ENCODE measurements around the gene EIF5B. TPM values are rescaled to one million over a fixed set of nuclear protein-coding genes. Genes with fewer than 3 reads are reported as not detected.
"Not testable (repeated sequence)": the region's sequence is repeated elsewhere in the genome, so short reads cannot be mapped to it uniquely, and the experiment has no call there.

Gene EIF5B, protein sequence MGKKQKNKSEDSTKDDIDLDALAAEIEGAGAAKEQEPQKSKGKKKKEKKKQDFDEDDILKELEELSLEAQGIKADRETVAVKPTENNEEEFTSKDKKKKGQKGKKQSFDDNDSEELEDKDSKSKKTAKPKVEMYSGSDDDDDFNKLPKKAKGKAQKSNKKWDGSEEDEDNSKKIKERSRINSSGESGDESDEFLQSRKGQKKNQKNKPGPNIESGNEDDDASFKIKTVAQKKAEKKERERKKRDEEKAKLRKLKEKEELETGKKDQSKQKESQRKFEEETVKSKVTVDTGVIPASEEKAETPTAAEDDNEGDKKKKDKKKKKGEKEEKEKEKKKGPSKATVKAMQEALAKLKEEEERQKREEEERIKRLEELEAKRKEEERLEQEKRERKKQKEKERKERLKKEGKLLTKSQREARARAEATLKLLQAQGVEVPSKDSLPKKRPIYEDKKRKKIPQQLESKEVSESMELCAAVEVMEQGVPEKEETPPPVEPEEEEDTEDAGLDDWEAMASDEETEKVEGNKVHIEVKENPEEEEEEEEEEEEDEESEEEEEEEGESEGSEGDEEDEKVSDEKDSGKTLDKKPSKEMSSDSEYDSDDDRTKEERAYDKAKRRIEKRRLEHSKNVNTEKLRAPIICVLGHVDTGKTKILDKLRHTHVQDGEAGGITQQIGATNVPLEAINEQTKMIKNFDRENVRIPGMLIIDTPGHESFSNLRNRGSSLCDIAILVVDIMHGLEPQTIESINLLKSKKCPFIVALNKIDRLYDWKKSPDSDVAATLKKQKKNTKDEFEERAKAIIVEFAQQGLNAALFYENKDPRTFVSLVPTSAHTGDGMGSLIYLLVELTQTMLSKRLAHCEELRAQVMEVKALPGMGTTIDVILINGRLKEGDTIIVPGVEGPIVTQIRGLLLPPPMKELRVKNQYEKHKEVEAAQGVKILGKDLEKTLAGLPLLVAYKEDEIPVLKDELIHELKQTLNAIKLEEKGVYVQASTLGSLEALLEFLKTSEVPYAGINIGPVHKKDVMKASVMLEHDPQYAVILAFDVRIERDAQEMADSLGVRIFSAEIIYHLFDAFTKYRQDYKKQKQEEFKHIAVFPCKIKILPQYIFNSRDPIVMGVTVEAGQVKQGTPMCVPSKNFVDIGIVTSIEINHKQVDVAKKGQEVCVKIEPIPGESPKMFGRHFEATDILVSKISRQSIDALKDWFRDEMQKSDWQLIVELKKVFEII
- 10 to 100 TPM; 45.0 to 62.1 TPM for total RNA-seq

DNA sequence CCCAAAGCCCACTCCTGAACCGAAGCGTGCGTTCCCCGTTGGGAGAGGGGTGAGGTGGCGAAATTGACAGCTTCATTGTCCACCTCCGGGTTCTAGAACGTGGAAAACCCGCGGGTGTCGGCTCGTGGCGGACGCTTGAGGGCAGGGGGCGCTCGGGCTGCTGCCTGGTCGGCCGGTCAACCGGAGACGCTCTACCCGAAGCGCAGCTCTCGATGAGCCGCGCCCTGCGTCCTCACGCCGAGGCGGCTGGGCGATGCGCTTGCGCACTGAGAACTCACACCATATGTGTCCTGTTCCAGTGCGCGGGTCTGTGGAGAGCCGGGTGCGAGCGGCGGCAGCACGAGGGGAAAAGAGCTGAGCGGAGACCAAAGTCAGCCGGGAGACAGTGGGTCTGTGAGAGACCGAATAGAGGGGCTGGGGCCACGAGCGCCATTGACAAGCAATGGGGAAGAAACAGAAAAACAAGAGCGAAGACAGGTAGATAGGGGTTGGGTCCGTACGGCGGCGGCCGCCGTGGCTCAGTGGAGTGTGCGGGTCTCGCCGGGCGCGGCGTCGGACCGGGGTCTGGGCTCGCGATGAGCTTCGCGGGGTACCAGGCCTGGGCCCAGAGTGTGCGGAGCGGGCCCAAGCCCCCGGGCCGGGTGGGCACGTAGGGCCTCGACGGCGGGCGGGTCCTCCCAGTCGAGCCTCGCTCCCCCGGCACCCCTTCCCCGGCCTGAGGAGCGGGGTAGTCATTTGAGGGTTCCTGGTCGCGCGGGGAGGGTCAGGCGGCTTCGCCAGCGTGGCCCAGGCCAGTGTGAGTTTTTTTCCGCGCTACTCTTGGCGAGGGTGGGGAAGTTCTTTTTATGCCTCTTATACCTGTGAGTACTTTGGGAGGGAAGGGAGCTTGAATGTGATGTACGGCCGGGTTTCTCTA lies at the start of gene EIF5B:
Gene EIF5B (plus strand): TSS at position 277 of the 916 bp plus-strand sequence. CDS start 166 bp downstream, at position 443.
- CTCF ChIA-PET: interaction anchor here (1.0 to 4.2 kb wide), 7 partner anchors 8 to 688 kb away, joined by 3 to 20 read pairs (median 3); partner anchors contain the start of gene REV1

DNA sequence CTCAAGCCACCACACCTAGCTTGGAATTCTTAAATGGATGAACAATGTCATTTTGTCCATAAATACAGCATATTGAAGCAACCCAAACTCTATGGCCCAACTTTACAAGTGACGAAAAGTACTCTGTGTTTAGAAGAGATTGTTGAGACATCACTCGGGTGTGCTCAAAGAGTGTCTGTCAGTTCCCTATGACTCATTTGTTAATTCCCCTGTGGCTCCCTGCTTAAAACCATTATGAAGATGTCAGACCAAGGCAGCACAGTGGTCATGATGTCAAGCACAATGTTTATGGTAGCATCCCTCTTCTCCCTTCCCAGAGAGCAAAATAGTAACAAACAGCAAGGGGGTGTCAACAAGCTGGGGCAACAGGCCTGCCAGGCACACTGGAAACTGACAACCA lies 39.2 kb upstream of the EIF5B start:
- H3K27ac Mint-ChIP-seq: no peak overlapping the region
- no peak overlapping the region for H3K4me3 Mint-ChIP-seq
- H3K27me3 Mint-ChIP-seq: no peaks in the 10 kb centered on the region
- no peaks in the 10 kb centered on the region for H3K4me1 Mint-ChIP-seq
- no peak for ATAC-seq
- no peaks in the 10 kb centered on the region for H3K9me3 Mint-ChIP-seq (ENCODE audit: low read depth)
- H3K36me3 Mint-ChIP-seq: peaks cover 8% of the 10 kb centered on the region
- no peak for DNase-seq
- CTCF ChIA-PET: no interaction called here

More for the DNA sequence above, at the start of gene EIF5B:
- peaks cover 49% of the 10 kb centered on the region for H3K4me1 Mint-ChIP-seq
- ATAC-seq (peak; percentile 78), DNase-seq (peak; percentile 96)
- H3K9me3 Mint-ChIP-seq (ENCODE audit: low read depth): no peaks in the 10 kb centered on the region
- no peak within 1 kb of the TSS for H3K4me3 Mint-ChIP-seq
- peaks cover 15% of the 10 kb centered on the region for H3K36me3 Mint-ChIP-seq
- no peaks in the 10 kb centered on the region for H3K27me3 Mint-ChIP-seq
- H3K27ac Mint-ChIP-seq: no peak within 1 kb of the TSS

DNA sequence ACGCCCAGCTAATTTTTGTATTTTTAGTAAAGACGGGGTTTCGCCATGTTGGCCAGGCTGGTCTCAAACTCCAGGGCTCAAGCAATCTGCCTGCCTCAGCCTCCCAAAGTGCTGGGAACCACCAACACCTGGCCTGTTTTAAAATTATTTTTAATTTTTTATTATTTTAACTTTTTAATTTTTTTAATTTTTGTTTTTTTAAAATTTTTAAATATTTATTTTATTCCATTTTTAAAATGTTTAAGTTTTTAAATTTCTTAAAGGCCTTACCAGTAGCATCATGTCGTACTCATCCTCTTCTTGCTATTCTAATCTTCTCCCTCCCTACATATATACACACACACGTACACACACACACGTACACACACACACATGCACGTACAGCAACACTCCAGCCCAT lies 37.6 kb upstream of the EIF5B start:
- H3K27ac Mint-ChIP-seq: no peak overlapping the region

DNA sequence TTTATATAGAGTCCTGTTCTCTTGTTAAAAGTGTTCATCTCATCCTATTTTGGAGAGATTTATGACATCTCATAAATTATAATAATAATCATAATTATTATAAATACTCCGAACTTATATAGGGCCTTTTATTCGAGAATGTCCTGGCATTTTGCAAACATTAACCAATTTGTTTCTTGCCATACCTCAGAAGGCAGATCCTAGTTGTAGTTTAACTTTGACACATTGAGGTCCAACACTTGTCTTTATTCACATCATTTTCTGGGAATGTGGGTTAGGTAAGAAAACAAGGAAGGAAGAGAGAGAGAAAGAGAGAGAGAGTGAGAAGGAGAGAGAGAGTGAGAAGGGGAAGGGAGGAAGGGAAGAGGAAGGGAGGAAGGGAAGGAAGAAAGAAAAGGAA lies 36.1 kb upstream of the EIF5B start, which contains the start of gene LYG1:
Gene LYG1 (minus strand): TSS at position 101 of the 400 bp plus-strand sequence. CDS start 5,527 bp downstream, outside the sequence.
- H3K4me3 Mint-ChIP-seq; H3K9me3 Mint-ChIP-seq (ENCODE audit: low read depth); H3K36me3 Mint-ChIP-seq; H3K27ac Mint-ChIP-seq; CTCF ChIA-PET; ATAC-seq; H3K4me1 Mint-ChIP-seq; H3K27me3 Mint-ChIP-seq; DNase-seq: not testable (repeated sequence)

More for the DNA sequence above, 37.6 kb upstream of the EIF5B start:
- CTCF ChIA-PET: no interaction called here
- H3K4me3 Mint-ChIP-seq: no peak overlapping the region
- H3K27me3 Mint-ChIP-seq: no peaks in the 10 kb centered on the region
- ATAC-seq: no peak
- no peak for DNase-seq
- H3K9me3 Mint-ChIP-seq (ENCODE audit: low read depth): no peaks in the 10 kb centered on the region
- no peaks in the 10 kb centered on the region for H3K4me1 Mint-ChIP-seq
- peaks cover 8% of the 10 kb centered on the region for H3K36me3 Mint-ChIP-seq

DNA sequence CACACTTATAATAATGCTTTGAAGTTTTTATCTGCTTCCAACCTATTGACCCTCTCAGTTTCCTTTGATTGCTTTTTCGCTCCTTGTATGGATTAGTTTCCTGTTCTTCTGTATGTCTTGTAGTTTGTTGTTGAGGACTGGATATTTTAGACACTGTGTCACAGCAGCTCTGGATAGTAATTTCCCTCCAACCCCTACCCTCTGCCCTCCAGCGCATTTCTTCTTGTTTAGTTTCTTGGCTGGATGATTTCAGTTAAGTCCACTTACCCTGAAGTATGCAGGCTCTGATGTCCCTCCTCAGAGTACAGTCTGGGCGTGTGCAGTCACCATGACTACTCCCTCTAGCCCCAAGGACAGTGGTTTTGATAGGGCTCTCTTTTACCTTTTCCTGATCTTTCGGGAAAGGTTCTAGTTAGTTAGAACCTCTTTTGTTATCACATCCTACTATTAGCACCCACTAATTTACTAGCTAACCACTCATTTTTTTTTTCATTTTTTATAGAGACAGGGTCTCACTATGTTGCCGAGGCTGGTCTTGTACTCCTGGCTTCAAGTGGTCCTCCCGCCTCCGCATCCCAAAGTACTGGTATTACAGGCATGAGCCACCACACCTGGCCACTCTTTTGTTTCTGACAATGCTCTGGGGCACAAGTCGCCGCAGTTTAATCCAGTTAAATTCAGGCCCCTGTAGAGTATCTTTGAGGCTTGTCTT lies 19.9 kb upstream of the EIF5B start:
- H3K27ac Mint-ChIP-seq: no peak overlapping the region
- ATAC-seq: no peak
- H3K9me3 Mint-ChIP-seq (ENCODE audit: low read depth): no peaks in the 10 kb centered on the region
- CTCF ChIA-PET: no interaction called here
- no peaks in the 10 kb centered on the region for H3K27me3 Mint-ChIP-seq
- no peak for DNase-seq
- peaks cover 50% of the 10 kb centered on the region for H3K36me3 Mint-ChIP-seq
- H3K4me1 Mint-ChIP-seq: no peaks in the 10 kb centered on the region
- H3K4me3 Mint-ChIP-seq: no peak overlapping the region

DNA sequence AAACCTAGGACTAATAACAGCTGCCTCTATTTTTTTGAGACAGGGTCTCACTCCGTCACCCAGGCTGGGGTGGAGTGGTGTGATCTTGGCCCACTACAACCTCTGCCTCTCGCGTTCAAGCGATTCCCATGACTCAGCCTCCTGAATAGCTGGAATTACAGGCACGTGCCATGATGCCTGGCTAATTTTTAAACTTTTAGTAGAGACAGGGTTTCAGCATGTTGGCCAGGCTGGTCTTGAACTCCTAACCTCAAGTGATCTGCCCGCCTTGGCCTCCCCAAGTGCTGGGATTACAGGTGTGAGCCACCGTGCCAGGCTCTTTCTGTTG lies 19.4 kb upstream of the EIF5B start:
- H3K27ac Mint-ChIP-seq; H3K27me3 Mint-ChIP-seq; H3K4me3 Mint-ChIP-seq; H3K4me1 Mint-ChIP-seq; CTCF ChIA-PET; H3K9me3 Mint-ChIP-seq (ENCODE audit: low read depth); DNase-seq; ATAC-seq: not testable (repeated sequence)
- peaks cover 52% of the 10 kb centered on the region for H3K36me3 Mint-ChIP-seq

DNA sequence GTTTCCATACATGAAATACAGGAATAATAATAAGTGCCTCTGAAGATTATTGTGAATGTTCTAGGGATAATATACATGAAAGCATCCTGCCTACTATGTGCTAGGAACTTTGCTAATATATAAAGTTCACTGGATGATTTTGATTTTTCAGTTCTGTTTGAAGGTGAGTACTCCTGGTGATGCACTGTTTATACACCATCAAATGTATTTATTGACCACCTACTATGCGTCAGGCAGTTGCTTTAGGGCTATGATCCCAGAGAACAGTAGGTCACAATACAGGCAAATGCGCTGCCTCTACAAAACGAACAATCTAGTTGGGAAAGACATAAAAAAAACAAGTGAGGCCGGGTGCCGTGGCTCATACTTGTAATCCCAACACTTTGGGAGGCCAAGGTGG lies 11.8 kb upstream of the EIF5B start:
- CTCF ChIA-PET: no interaction called here
- no peak for DNase-seq
- Mint-ChIP-seq H3K4me1 (peaks cover 2% of the 10 kb centered on the region), H3K27me3 (no peaks in the 10 kb centered on the region), H3K4me3 (no peak overlapping the region), H3K27ac (no peak overlapping the region), H3K9me3 (ENCODE audit: low read depth) (no peaks in the 10 kb centered on the region), H3K36me3 (peaks cover 46% of the 10 kb centered on the region)
- ATAC-seq: no peak

DNA sequence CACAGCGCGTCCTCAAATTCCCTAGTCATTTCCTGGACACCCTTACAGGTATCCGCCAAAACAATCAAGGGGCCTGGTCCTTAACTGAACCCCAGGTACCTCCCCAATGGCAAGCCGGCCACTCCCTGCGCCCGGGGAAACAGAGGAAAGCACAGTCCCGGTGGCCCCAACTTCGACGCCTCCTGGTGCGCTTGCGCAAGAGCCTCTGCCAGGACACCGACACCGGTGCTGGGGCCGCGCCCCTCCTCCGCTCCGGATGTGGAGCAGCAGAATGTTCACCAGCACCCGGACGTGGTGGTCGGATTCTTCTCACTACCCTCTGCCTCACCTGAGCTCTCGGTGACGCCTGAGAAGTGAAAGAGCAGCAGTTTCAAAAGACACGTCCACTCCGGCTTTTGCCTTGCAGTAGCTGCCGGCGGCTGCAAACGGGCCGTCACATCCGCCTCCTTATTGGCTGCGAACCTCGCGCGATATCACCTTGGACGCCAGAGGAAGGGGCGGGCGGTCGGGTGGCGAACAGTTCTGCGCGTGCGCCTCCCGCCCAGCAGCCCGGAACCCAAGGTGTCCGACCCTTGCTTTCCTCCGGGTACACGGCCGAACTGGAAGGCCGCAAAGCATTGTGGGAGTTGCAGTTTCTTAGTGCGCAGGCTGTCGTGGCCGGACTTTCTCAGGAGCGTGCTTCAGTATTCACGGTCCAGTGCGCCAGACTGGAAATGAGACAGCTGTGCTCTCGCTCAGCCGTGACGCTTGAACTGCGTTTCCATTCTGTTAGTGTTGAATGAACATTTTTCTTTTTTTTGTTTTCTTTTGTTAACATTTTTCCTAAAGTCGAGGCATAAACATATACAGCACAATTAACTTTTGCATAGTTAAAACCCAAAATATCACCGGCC lies 1.0 kb upstream of the EIF5B start, which contains the start of gene TXNDC9:
Gene TXNDC9 (minus strand): TSS at position 423 of the 893 bp plus-strand sequence. CDS start 3,123 bp downstream, outside the sequence.
- CTCF ChIA-PET: interaction anchor here (0.6 to 4.2 kb wide), 9 partner anchors 10 to 687 kb away, joined by 3 to 20 read pairs (median 3); partner anchors contain the start of gene REV1
- ATAC-seq: peak; percentile 87
- H3K27ac Mint-ChIP-seq: no peak within 1 kb of the TSS

DNA sequence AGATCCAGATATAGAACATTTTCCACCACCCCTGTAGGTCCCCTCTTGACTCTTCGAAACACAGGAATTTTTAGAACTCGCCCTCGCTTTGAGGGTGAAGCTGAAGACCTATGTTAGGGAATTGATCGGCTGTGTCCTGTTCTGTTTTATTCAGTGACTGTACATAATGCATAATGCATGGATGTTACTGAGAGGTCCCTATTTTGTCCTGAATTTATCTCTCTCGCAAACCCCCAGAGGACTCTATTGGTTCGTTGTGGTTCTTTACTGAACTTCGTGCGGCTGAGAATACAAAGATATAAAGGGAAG lies 431 bp upstream of the EIF5B start:
- peaks cover 21% of the 10 kb centered on the region for H3K36me3 Mint-ChIP-seq
- peak; percentile 5 for ATAC-seq

More for the DNA sequence above, 1.0 kb upstream of the EIF5B start, which contains the start of gene TXNDC9:
- H3K36me3 Mint-ChIP-seq: peaks cover 24% of the 10 kb centered on the region
- H3K9me3 Mint-ChIP-seq (ENCODE audit: low read depth): no peaks in the 10 kb centered on the region
- H3K4me3 Mint-ChIP-seq: no peak within 1 kb of the TSS
- no peaks in the 10 kb centered on the region for H3K27me3 Mint-ChIP-seq
- H3K4me1 Mint-ChIP-seq: peaks cover 44% of the 10 kb centered on the region
- peak; percentile 99 for DNase-seq

DNA sequence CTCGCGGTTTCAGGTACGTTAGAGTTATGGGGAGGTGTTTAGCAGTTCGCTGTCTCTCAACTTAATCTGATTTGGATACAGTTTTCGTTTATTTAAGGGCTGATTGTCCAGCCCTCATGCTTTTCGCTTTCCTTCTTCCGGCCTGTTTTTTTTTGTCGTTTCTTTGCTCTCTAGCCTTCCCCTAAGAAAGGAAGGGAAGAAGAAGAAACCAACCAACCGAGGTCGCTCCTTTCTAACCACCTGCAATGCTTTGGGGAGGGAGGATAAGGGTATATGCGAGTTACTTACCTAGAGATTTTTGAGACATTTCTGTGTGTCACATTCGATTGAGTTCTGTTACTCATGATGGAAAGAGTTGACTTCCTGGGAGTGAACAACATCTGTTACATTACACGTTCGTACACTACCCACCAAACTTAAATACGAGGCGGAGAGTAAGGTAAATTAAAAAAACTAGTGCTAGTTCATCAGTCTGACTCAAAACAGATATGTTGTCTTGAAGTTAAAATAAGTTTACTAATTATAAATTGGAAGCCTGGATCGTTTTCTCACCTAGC lies 918 bp downstream of the EIF5B start:
- H3K9me3 Mint-ChIP-seq (ENCODE audit: low read depth): no peaks in the 10 kb centered on the region
- CTCF ChIA-PET: interaction anchor here (1.0 to 4.2 kb wide), 4 partner anchors 9 to 152 kb away, joined by 3 to 20 read pairs (median 8); partner anchors contain the start of gene REV1
- ATAC-seq (no peak), DNase-seq (no peak)
- no peak overlapping the region for H3K27ac Mint-ChIP-seq
- no peak overlapping the region for H3K4me3 Mint-ChIP-seq
- H3K36me3 Mint-ChIP-seq: peaks cover 10% of the 10 kb centered on the region
- no peaks in the 10 kb centered on the region for H3K27me3 Mint-ChIP-seq
- peaks cover 51% of the 10 kb centered on the region for H3K4me1 Mint-ChIP-seq

More for the DNA sequence above, 431 bp upstream of the EIF5B start:
- Mint-ChIP-seq H3K27me3 (no peaks in the 10 kb centered on the region), H3K9me3 (ENCODE audit: low read depth) (no peaks in the 10 kb centered on the region), H3K4me3 (no peak overlapping the region), H3K27ac (no peak overlapping the region), H3K4me1 (peaks cover 47% of the 10 kb centered on the region)
- peak; percentile 42 for DNase-seq
- CTCF ChIA-PET: interaction anchor here (1.0 to 4.2 kb wide), 5 partner anchors 9 to 687 kb away, joined by 3 to 20 read pairs (median 3); partner anchors contain the start of gene REV1

Measured in activated CD8-positive, alpha-beta memory T cell treated with anti-CD3 and anti-CD28 coated beads, Interleukin-2, amount 10 ng/mL, durations not matched to agents 7 days and 5 days (primary cell).